HCT116 (cell line): ENCODE results near the gene ACOXL. TPM values are rescaled to one million over a fixed set of nuclear protein-coding genes. Genes with fewer than 3 reads are reported as not detected.

Experiments used
- ATAC-seq: fragments of 200-7000 bp; cut with Tn5 transposase; 2 replicates; pipeline ENCODE4 v1.9.1; 2020; ENCODE audit warnings: mild to moderate bottlenecking, moderate library complexity
- BruUV-seq: library from RNA; stranded (reverse); fragments of 400-500 nt; replicated peaks from 2 replicates; lab custom pipeline; 2021; lab: Mats Ljungman, UMichigan
- CTCF ChIA-PET: fragments of 300-600 bp; sonication (Branson Sonifier 250); formaldehyde crosslinking; loops from one replicate; lab custom pipeline; 2021; ENCODE audit warnings: antibody characterized with exemption; lab: Charles Lee
- POLR2A ChIA-PET: fragments of 300-600, 350-600 bp; sonication (Branson Sonifier 250); formaldehyde crosslinking; loops from one replicate; lab custom pipeline; 2021; ENCODE audit warnings: antibody characterized with exemption; lab: Charles Lee
- RAD21 ChIA-PET, 2 experiments: fragments of 300-600 bp; sonication (Branson Sonifier 250); formaldehyde crosslinking; loops; one replicate each; lab custom pipeline; 2023; ENCODE audit warnings: low total read pairs in 2 of 2; ENCODE audit not compliant: uncharacterized antibody in 2 of 2, unreplicated experiment in 2 of 2, low non-redundant PET in 1 of 2; lab: Charles Lee
- DNase-seq: peaks from one replicate; pipeline ENCODE4 v3.0.0-alpha.2; 2010; ENCODE audit warnings: low read depth, low spot score
- H2AFZ ChIP-seq: fragments of 200-600 bp; shearing (Covaris generic), sonication (generic); 2 replicates; pipeline ENCODE4 v1.6.1; 2017; ENCODE audit warnings: low read depth, mixed run types, mixed read lengths, antibody characterized with exemption, low read length; ENCODE audit not compliant: poor library complexity, severe bottlenecking
- H3K27ac ChIP-seq: 2 replicates; pipeline ENCODE4 v1.5.1; 2012; ENCODE audit warnings: low read depth, low read length
- H3K27me3 ChIP-seq: fragments of 200-600 bp; sonication (generic); 2 replicates; pipeline ENCODE4 v1.6.1; 2016; ENCODE audit warnings: mixed run types, low read length, mixed read lengths; ENCODE audit not compliant: insufficient read depth
- H3K36me3 ChIP-seq, 2 experiments: fragments of 200-500 bp in 1 of 2; fragments of 200-600 bp in 1 of 2; sonication (Bioruptor generic) in 1 of 2; sonication (generic) in 1 of 2; 2 replicates each; pipeline versions ENCODE4 v1.5.1 to v1.6.1; 2014 to 2016; ENCODE audit warnings: low read length in 2 of 2, inconsistent platforms in 1 of 2, mixed read lengths in 1 of 2, mixed run types in 1 of 2; ENCODE audit not compliant: insufficient read depth in 2 of 2, control insufficient read depth in 1 of 2
- H3K4me1 ChIP-seq, 2 experiments: fragments of 200-600 bp in 1 of 2; sonication (generic) in 1 of 2; 2 replicates each; pipeline versions ENCODE4 v1.5.1 to v1.6.1; 2012 to 2017; ENCODE audit warnings: low read length in 2 of 2, inconsistent platforms in 1 of 2, mild to moderate bottlenecking in 1 of 2, mixed read lengths in 1 of 2, mixed run types in 1 of 2, moderate library complexity in 1 of 2; ENCODE audit not compliant: insufficient read depth in 2 of 2, control insufficient read depth in 1 of 2
- H3K4me2 ChIP-seq: fragments of 200-600 bp; sonication (generic); 2 replicates; pipeline ENCODE4 v1.6.1; 2017; ENCODE audit warnings: mixed run types, low read length, mixed read lengths
- H3K4me3 ChIP-seq, 2 experiments: fragments of 200-600 bp in 1 of 2; sonication (generic) in 1 of 2; replicated peaks in 1 of 2; 2 replicates each; pipeline ENCODE4 v1.5.1; 2011 to 2016; ENCODE audit warnings: low read length in 2 of 2, control low read depth in 1 of 2, low read depth in 1 of 2, mild to moderate bottlenecking in 1 of 2, mixed read lengths in 1 of 2, mixed run types in 1 of 2
- H3K79me2 ChIP-seq: fragments of 200-600 bp; sonication (generic); 2 replicates; pipeline ENCODE4 v1.6.1; 2017; ENCODE audit warnings: mild to moderate bottlenecking, mixed run types, low read length, moderate library complexity, mixed read lengths; ENCODE audit not compliant: insufficient read depth
- H3K9ac ChIP-seq: fragments of 200-600 bp; sonication (generic); 2 replicates; pipeline ENCODE4 v1.6.1; 2016; ENCODE audit warnings: low read length, mixed read lengths
- H3K9me2 ChIP-seq: fragments of 200-600 bp; sonication (generic), shearing (Covaris generic); 2 replicates; pipeline ENCODE4 v1.6.1; 2017; ENCODE audit warnings: mixed run types, mild to moderate bottlenecking, moderate library complexity; ENCODE audit not compliant: insufficient read depth
- H3K9me3 ChIP-seq, 2 experiments: fragments of 200-500 bp in 1 of 2; fragments of 200-600 bp in 1 of 2; sonication (Bioruptor generic) in 1 of 2; sonication (generic) in 1 of 2; 2 replicates each; pipeline ENCODE4 v1.6.1; 2014 to 2017; ENCODE audit warnings: low read length in 2 of 2, mixed read lengths in 2 of 2, inconsistent platforms in 1 of 2, low read depth in 1 of 2, mild to moderate bottlenecking in 1 of 2, mixed run types in 1 of 2, moderate library complexity in 1 of 2; ENCODE audit not compliant: control insufficient read depth in 1 of 2, insufficient read depth in 1 of 2
- H4K20me1 ChIP-seq: fragments of 200-600 bp; sonication (generic), shearing (Covaris generic); 2 replicates; pipeline ENCODE4 v1.6.1; 2017; ENCODE audit warnings: mixed run types, mild to moderate bottlenecking, moderate library complexity; ENCODE audit not compliant: insufficient read depth
- ATF3 ChIP-seq: IDR thresholded peaks from 2 replicates; pipeline ENCODE4 v1.6.1; 2012
- CEBPB ChIP-seq: IDR thresholded peaks from 2 replicates; pipeline ENCODE4 v1.6.1; 2012; ENCODE audit warnings: low read depth
- EGR1 ChIP-seq: IDR thresholded peaks from 2 replicates; pipeline ENCODE4 v1.6.1; 2012; ENCODE audit warnings: low read depth
- ELF1 ChIP-seq: IDR thresholded peaks from 2 replicates; pipeline ENCODE4 v1.6.1; 2012; ENCODE audit warnings: low read depth, borderline replicate concordance
- EZH2 ChIP-seq: fragments of 200-600 bp; sonication (generic); IDR thresholded peaks from 2 replicates; pipeline ENCODE4 v1.6.1; 2017; ENCODE audit warnings: antibody characterized with exemption, mixed run types
- EZH2phosphoT487 ChIP-seq: fragments of 200-600 bp; IDR thresholded peaks from 2 replicates; pipeline ENCODE4 v1.6.1; 2018; ENCODE audit warnings: antibody characterized with exemption, borderline replicate concordance
- RAD21 ChIP-seq: IDR thresholded peaks from 2 replicates; pipeline ENCODE4 v1.6.1; 2012; ENCODE audit warnings: low read depth, mild to moderate bottlenecking
- REST ChIP-seq: IDR thresholded peaks from 2 replicates; pipeline ENCODE4 v1.6.1; 2012; ENCODE audit warnings: low read depth
- SIN3A ChIP-seq: IDR thresholded peaks from 2 replicates; pipeline ENCODE4 v1.6.1; 2012; ENCODE audit warnings: low read depth
- SRF ChIP-seq: IDR thresholded peaks from 2 replicates; pipeline ENCODE4 v1.6.1; 2012; ENCODE audit warnings: low read depth
- TCF7L2 ChIP-seq: IDR thresholded peaks from 2 replicates; pipeline ENCODE4 v1.7.0; 2011; ENCODE audit warnings: borderline replicate concordance, inconsistent platforms; ENCODE audit not compliant: insufficient read depth, insufficient read length; ENCODE audit errors: extremely low read depth
- ZFX ChIP-seq: fragments of 450-650 bp; IDR thresholded peaks from 2 replicates; pipeline ENCODE4 v1.6.1; 2017
- ZNF274 ChIP-seq: fragments of 200-500 bp; sonication (Bioruptor generic); IDR thresholded peaks from 2 replicates; pipeline ENCODE4 v1.6.1; 2014; ENCODE audit warnings: mild to moderate bottlenecking, low read depth, low read length, inconsistent platforms
- intact Hi-C: fragments of 100-400 bp; cut with micrococcal nuclease; formaldehyde crosslinking; loops from 2 replicates; pipeline ENCODE4 v1.10.0; 2022
- total RNA-seq: library from RNA; stranded (reverse); gene quantifications from one replicate; pipeline ENCODE4 v1.2.1, GENCODE V29; 2021; ENCODE audit not compliant: unreplicated experiment
- TF ChIP-seq, protein P1 (sequence below): IDR thresholded peaks from 2 replicates; pipeline ENCODE4 v1.6.1; 2012

ACOXL gene
- total RNA-seq, 1 experiment from 2014 or later, result 5.5 TPM

DNA sequence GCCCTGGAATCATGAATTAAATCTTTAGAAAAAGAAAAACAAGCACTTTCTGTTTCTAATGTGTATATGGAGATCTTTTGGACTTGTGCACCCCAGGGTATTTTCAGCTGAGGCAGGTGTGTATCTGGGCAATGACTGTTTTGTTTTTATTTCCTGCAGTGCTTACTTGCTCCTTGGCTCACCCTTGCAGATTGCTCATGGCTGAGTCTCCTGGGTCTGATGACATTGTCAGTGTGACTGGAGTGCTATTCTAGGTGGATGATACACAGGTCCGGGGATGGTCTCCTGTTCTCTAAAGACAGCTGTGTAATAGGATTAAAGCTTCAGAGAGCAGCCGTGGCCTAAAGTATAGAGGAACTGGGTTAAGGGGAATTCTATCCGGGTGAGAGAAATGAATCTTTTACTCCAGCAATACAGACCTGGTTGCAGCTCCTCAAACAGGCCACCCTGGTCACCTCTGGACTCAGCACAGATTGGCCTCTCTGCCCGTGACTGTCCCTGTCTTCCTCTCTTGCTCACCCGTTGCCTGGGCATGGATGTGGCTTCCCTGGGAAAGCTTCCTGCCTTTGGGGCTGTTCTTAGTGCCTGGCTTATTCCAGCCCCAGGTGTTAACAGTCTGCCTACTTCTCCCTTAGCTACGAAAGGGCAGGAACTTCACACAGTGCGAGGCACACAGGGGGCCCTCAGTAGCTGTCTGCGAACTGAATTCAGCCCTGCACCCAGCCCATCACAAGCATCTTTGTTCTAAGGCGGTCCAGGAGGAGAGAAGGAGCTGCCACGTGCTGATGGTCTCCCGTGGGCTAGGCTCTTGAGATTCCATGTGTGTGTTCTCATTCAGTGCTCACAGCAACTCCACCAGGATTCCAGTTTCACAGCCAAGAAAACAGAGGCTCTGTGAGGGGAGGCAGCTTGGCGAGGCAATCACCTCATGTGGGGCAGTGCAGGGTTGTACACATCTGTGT lies 84.3 kb downstream of the ACOXL start:
- ChIA-PET CTCF (no interaction called here), POLR2A (no interaction called here), RAD21 (no interaction called here)
- Histone ChIP-seq H3K4me1 (peaks cover 0 to 5% of the 10 kb centered on the region in 2 experiments; a peak in 2 of 4 replicates), H3K4me3 (no peak overlapping the region), H3K79me2 (no peaks in the 10 kb centered on the region), H2AFZ (no peak overlapping the region), H4K20me1 (no peaks in the 10 kb centered on the region), H3K27ac (no peak overlapping the region), H3K9ac (no peak overlapping the region), H3K36me3 (no peaks in the 10 kb centered on the region), H3K4me2 (no peak overlapping the region), H3K9me3 (no peaks in the 10 kb centered on the region), H3K27me3 (no peaks in the 10 kb centered on the region), H3K9me2 (no peaks in the 10 kb centered on the region)
- BruUV-seq, result no TSS peak
- ATAC-seq (no peak), DNase-seq (no peak)
- intact Hi-C loops, result loop anchor here (10.0 kb wide), 1 partner anchor 888 kb away; no protein-coding TSS in a partner anchor
- TF ChIP-seq SIN3A, result no peak
- no peak for TF ChIP-seq ZFX
- TF ChIP-seq EZH2, result no peak
- TF ChIP-seq SRF, result no peak
- no peak for TF ChIP-seq CEBPB
- TF ChIP-seq ELF1, result no peak
- TF ChIP-seq ZNF274, result no peak
- no peak for TF ChIP-seq REST
- TF ChIP-seq RAD21, result no peak
- no peak for TF ChIP-seq TCF7L2
- no peak for TF ChIP-seq EGR1
- TF ChIP-seq ATF3, result no peak
- no peak for TF ChIP-seq EZH2phosphoT487
- TF ChIP-seq, protein P1, sequence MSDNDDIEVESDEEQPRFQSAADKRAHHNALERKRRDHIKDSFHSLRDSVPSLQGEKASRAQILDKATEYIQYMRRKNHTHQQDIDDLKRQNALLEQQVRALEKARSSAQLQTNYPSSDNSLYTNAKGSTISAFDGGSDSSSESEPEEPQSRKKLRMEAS, result no peak
